Measurements from ENCODE around the gene RSRC1. TPM values are rescaled to one million over a fixed set of nuclear protein-coding genes. Genes with fewer than 3 reads are reported as not detected.

Gene RSRC1
- total RNA-seq, 1 donor from 2014 or later: 39.9 TPM

- no peak for TF ChIP-seq CTCF (IDR thresholded peaks at IDR 0.05)
- intact Hi-C loops (cut with micrococcal nuclease): no loop called here
- POLR2A ChIA-PET: no interaction called here
- Mint-ChIP-seq H3K9me3 (peaks cover 25% of the 10 kb centered on the region), H3K27me3 (no peaks in the 10 kb centered on the region), H3K4me3 (no peak overlapping the region), H3K36me3 (ENCODE audit: low read depth) (peaks cover 85% of the 10 kb centered on the region), H3K4me1 (no peaks in the 10 kb centered on the region), H3K27ac (no peak overlapping the region)
- CTCF ChIA-PET: no interaction called here
- DNase-seq (no peak), ATAC-seq (ENCODE audit: low read depth) (no peak)
Measured at GRCh38 chr3:158127250-158128219, 17.6 kb downstream of the RSRC1 start.

- ATAC-seq (ENCODE audit: low read depth) (no peak), DNase-seq (no peak)
- CTCF ChIA-PET: no interaction called here
- Mint-ChIP-seq H3K36me3 (ENCODE audit: low read depth) (peaks cover 78% of the 10 kb centered on the region), H3K27ac (no peak overlapping the region), H3K27me3 (no peaks in the 10 kb centered on the region), H3K4me1 (no peaks in the 10 kb centered on the region), H3K9me3 (peaks cover 25% of the 10 kb centered on the region), H3K4me3 (no peak overlapping the region)
- intact Hi-C loops (cut with micrococcal nuclease): no loop called here
- TF ChIP-seq CTCF (IDR thresholded peaks at IDR 0.05): no peak
- POLR2A ChIA-PET: no interaction called here
Measured at GRCh38 chr3:158128755-158129154, 18.9 kb downstream of the RSRC1 start.

GRCh38 chr3:158134363-158134762 lies 24.5 kb downstream of the RSRC1 start:
- DNase-seq (no peak), ATAC-seq (ENCODE audit: low read depth) (no peak)
- Mint-ChIP-seq H3K4me1 (no peaks in the 10 kb centered on the region), H3K4me3 (no peak overlapping the region), H3K27ac (no peak overlapping the region), H3K27me3 (no peaks in the 10 kb centered on the region), H3K9me3 (no peaks in the 10 kb centered on the region), H3K36me3 (ENCODE audit: low read depth) (peaks cover 49% of the 10 kb centered on the region)
- intact Hi-C loops (cut with micrococcal nuclease): no loop called here
- TF ChIP-seq CTCF (IDR thresholded peaks at IDR 0.05): no peak
- CTCF ChIA-PET: no interaction called here
- POLR2A ChIA-PET: no interaction called here

GRCh38 chr3:158140396-158140795 lies 30.5 kb downstream of the RSRC1 start:
- H3K27ac Mint-ChIP-seq: no peak overlapping the region
- no peaks in the 10 kb centered on the region for H3K4me1 Mint-ChIP-seq
- peaks cover 43% of the 10 kb centered on the region for H3K36me3 Mint-ChIP-seq (ENCODE audit: low read depth)
- intact Hi-C loops (cut with micrococcal nuclease): no loop called here
- no peaks in the 10 kb centered on the region for H3K9me3 Mint-ChIP-seq
- POLR2A ChIA-PET: no interaction called here
- TF ChIP-seq CTCF (IDR thresholded peaks at IDR 0.05): no peak
- ATAC-seq (ENCODE audit: low read depth) (no peak), DNase-seq (no peak)
- CTCF ChIA-PET: no interaction called here
- no peak overlapping the region for H3K4me3 Mint-ChIP-seq
- no peaks in the 10 kb centered on the region for H3K27me3 Mint-ChIP-seq

- no peak for TF ChIP-seq CTCF (IDR thresholded peaks at IDR 0.05)
- no peak for ATAC-seq (ENCODE audit: low read depth)
- ChIA-PET CTCF (no interaction called here), POLR2A (no interaction called here)
- peaks cover 15% of the 10 kb centered on the region for H3K4me1 Mint-ChIP-seq
- H3K9me3 Mint-ChIP-seq: no peaks in the 10 kb centered on the region
- H3K36me3 Mint-ChIP-seq (ENCODE audit: low read depth): peaks cover 10% of the 10 kb centered on the region
- DNase-seq: no peak
- no peak overlapping the region for H3K4me3 Mint-ChIP-seq
- intact Hi-C loops (cut with micrococcal nuclease): no loop called here
- H3K27ac Mint-ChIP-seq: no peak overlapping the region
- no peaks in the 10 kb centered on the region for H3K27me3 Mint-ChIP-seq
Measured at GRCh38 chr3:158148218-158148617, 38.3 kb downstream of the RSRC1 start.

Data from activated B cell treated with CpG ODN at 0.5 μM for 24 hours (primary cell).